CD4-positive, alpha-beta T cell (primary cell): Measurements from ENCODE around the gene SLC25A51. TPM values are rescaled to one million over a fixed set of nuclear protein-coding genes. Genes with fewer than 3 reads are reported as not detected.

Experiments
- ATAC-seq: fragments of 200-7000 bp; cut with Tn5 transposase; one replicate; pipeline ENCODE4 v1.10.0; 2022; ENCODE audit warnings: mild to moderate bottlenecking; ENCODE audit not compliant: poor library complexity
- CTCF ChIA-PET: fragments of 350-600 bp; sonication (Branson Sonifier 250); formaldehyde crosslinking; loops from one replicate; lab custom pipeline; 2021; ENCODE audit warnings: antibody characterized with exemption, inconsistent platforms; lab: Charles Lee
- POLR2A ChIA-PET: fragments of 350-600 bp; sonication (Branson Sonifier 250); formaldehyde crosslinking; loops from one replicate; lab custom pipeline; 2021; ENCODE audit warnings: antibody characterized with exemption, inconsistent platforms; lab: Charles Lee
- DNase-seq, 14 experiments: peaks; one replicate each; pipeline ENCODE4 v3.0.0-alpha.2; 2013 to 2020; ENCODE audit warnings: mixed read lengths in 2 of 14
- H3K27ac ChIP-seq, 2 donors: one replicate each; pipeline versions ENCODE4 v1.5.1 to v1.7.0; 2013; ENCODE audit warnings: low read length in 2 of 2, low read depth in 1 of 2, mild to moderate bottlenecking in 1 of 2
- H3K27me3 ChIP-seq, 2 experiments: 1 replicate in 1 of 2; 2 replicates in 1 of 2; pipeline versions ENCODE4 v1.6.1 to v1.7.0; 2013; ENCODE audit warnings: low read length in 2 of 2, control low read depth in 1 of 2, mild to moderate bottlenecking in 1 of 2, moderate library complexity in 1 of 2; ENCODE audit not compliant: insufficient read depth in 2 of 2, control insufficient read depth in 1 of 2
- H3K36me3 ChIP-seq: one replicate; pipeline ENCODE4 v1.6.1; 2013; ENCODE audit warnings: low read length, control low read depth; ENCODE audit not compliant: insufficient read depth
- H3K4me1 ChIP-seq: one replicate; pipeline ENCODE4 v1.6.1; 2013; ENCODE audit warnings: low read length, control low read depth; ENCODE audit not compliant: insufficient read depth
- H3K4me3 ChIP-seq: one replicate; pipeline ENCODE4 v1.5.1; 2013; ENCODE audit warnings: mild to moderate bottlenecking, low read length, moderate library complexity
- H3K9me3 ChIP-seq, 2 experiments: 1 replicate in 1 of 2; 2 replicates in 1 of 2; pipeline versions ENCODE4 v1.6.1 to v1.7.0; 2013; ENCODE audit warnings: low read length in 2 of 2, mild to moderate bottlenecking in 2 of 2, control low read depth in 1 of 2, moderate library complexity in 1 of 2; ENCODE audit not compliant: control insufficient read depth in 1 of 2, insufficient read depth in 1 of 2
- H3K27ac Mint-ChIP-seq: one replicate; pipeline ENCODE4 v1.8.0; 2020; ENCODE audit warnings: mixed read lengths
- H3K27me3 Mint-ChIP-seq: one replicate; pipeline ENCODE4 v1.8.0; 2021; ENCODE audit warnings: mixed read lengths
- H3K36me3 Mint-ChIP-seq: one replicate; pipeline ENCODE4 v1.8.0; 2021; ENCODE audit warnings: low read depth, mixed read lengths
- H3K4me1 Mint-ChIP-seq: one replicate; pipeline ENCODE4 v1.8.0; 2021; ENCODE audit warnings: low read depth, mixed read lengths
- H3K4me3 Mint-ChIP-seq: one replicate; pipeline ENCODE4 v1.8.0; 2020; ENCODE audit warnings: mild to moderate bottlenecking, mixed read lengths
- H3K9me3 Mint-ChIP-seq: one replicate; pipeline ENCODE4 v1.8.0; 2020; ENCODE audit warnings: mixed read lengths
- CTCF ChIP-seq: fragments of 200-600 bp; IDR thresholded peaks from one replicate; pipeline ENCODE4 v1.8.0; 2022; ENCODE audit warnings: antibody characterized with exemption, mild to moderate bottlenecking
- intact Hi-C, 2 experiments: fragments of 100-400 bp; cut with DNase I in 1 of 2; cut with micrococcal nuclease in 1 of 2; formaldehyde crosslinking; loops; one replicate each; pipeline versions ENCODE4 v1.15.1 to v1.9.0; 2023 to 2025; cut with DNase I, micrococcal nuclease
- total RNA-seq, 174 experiments: library from RNA in 2 of 174; stranded (reverse) in 2 of 174; gene quantifications; one replicate each; pipeline ENCODE4 v1.2.3 and lab custom pipeline; 2021 to 2026

SLC25A51 gene
- total RNA-seq, 2 experiments from 2014 or later: 13.3 to 13.8 TPM

DNA sequence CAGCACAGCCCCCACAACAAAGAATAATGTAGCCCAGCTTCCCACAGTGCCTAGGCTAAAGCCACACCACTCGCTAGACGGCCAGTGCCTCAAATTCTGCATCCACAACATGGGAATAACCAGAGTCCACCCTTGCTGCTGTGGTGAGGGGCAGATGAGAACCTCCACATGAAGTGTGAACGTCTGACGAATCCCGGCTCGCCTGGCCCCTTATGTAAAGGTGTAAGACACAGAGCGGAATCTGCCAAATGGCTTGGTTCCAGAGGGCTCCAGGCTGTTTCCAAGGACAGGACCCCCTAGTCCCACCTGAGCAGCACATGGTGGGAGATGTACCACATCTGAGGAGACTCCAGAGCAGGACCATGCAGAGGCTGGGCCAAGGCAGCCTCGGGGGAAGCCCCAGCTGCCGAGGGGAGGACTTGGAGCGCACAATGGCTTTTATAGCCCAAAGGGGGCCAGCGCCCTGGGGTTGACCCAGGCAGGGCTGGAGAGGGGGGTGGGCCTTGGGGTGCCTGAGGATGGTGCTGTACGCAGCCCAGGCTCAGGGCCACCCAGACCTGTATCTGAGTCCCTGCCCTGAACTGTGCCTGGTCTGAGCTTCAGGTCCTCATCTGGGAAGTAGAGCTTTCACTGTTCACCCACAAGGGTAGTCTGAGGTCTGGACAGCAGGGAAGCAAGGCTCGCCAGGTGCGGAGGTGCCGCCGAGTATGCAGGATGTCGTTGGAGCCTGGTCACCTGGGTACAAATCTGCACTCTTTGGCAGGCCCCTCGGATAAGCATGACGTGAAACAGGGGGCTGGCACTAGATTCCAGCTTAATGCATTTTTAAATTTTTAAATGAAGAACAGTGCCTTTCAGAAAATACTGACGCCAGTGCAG is 24.9 kb upstream of the SLC25A51 start:
- H3K36me3 ChIP-seq: no peaks in the 10 kb centered on the region
- H3K4me3 Mint-ChIP-seq: no peak overlapping the region
- POLR2A ChIA-PET: no interaction called here
- H3K27ac Mint-ChIP-seq: no peak overlapping the region
- no peaks in the 10 kb centered on the region for H3K4me1 Mint-ChIP-seq
- no peaks in the 10 kb centered on the region for H3K36me3 Mint-ChIP-seq
- no peaks in the 10 kb centered on the region for H3K27me3 Mint-ChIP-seq
- no peak overlapping the region for H3K27ac ChIP-seq
- ATAC-seq (no peak), DNase-seq (no peak)
- no peaks in the 10 kb centered on the region for H3K27me3 ChIP-seq
- H3K9me3 ChIP-seq: no peaks in the 10 kb centered on the region
- no peak overlapping the region for H3K4me3 ChIP-seq
- intact Hi-C loops: no loop called here
- no peaks in the 10 kb centered on the region for H3K4me1 ChIP-seq
- TF ChIP-seq CTCF: no peak
- no peaks in the 10 kb centered on the region for H3K9me3 Mint-ChIP-seq
- CTCF ChIA-PET: no interaction called here

DNA sequence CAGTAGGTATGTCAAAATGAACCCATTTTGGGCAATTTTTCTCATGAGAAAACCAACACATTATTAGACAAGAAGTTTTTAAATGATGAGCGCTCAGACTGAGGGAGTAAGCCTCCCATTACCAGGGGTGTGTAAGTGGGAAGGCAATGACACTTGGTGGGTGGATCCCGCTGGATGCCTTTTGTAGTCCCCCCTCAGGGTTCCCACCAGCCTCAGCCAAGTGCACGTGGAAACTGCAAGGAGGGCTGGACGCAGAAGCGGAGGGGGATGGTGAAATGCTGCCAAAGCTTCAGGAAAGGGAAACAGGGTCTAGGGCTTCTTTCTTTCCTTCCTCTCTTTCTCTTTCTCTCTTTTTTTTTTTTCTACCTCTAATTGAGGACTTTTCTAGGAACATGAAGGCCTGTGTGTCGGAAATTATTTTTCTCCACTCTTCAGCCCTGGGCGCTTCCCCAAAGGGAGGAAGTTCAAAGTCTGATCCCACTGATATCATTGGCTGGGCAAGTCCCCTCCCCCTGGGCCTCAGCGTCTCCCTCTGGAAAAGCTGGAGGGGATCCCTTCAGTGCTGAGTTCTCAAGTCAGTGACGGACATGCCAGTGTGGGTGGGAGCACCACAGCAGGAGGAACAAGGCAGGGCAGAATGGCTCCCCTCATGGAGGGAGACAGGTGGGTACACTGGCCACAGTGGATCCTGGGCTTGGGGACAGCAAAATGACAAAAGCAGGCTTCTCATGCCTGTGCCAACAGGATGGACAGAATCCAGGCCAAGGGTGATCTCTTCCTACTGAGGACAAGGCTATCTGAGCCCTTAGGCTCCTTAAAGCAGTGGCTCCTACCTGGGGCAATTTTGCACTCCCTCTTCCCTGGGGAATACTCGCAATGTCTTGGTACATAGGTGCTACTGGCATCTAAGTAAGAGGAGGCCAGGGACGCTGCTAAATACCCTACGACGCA is 23.9 kb upstream of the SLC25A51 start:
- Histone ChIP-seq H3K4me1 (no peaks in the 10 kb centered on the region), H3K27ac (no peak overlapping the region), H3K4me3 (no peak overlapping the region), H3K36me3 (no peaks in the 10 kb centered on the region), H3K9me3 (no peaks in the 10 kb centered on the region), H3K27me3 (no peaks in the 10 kb centered on the region)
- TF ChIP-seq CTCF: no peak
- Mint-ChIP-seq H3K27me3 (no peaks in the 10 kb centered on the region), H3K4me1 (no peaks in the 10 kb centered on the region), H3K36me3 (no peaks in the 10 kb centered on the region), H3K27ac (no peak overlapping the region), H3K9me3 (no peaks in the 10 kb centered on the region), H3K4me3 (no peak overlapping the region)
- ATAC-seq (no peak), DNase-seq (no peak)
- intact Hi-C loops: no loop called here
- ChIA-PET POLR2A (no interaction called here), CTCF (no interaction called here)

GRCh38 chr9:37927132-37927531 is 23.2 kb upstream of the SLC25A51 start:
- ChIA-PET CTCF (no interaction called here), POLR2A (no interaction called here)
- intact Hi-C loops: no loop called here
- Histone ChIP-seq H3K36me3 (no peaks in the 10 kb centered on the region), H3K27ac (no peak overlapping the region), H3K4me3 (no peak overlapping the region), H3K9me3 (no peaks in the 10 kb centered on the region), H3K27me3 (no peaks in the 10 kb centered on the region), H3K4me1 (no peaks in the 10 kb centered on the region)
- Mint-ChIP-seq H3K27me3 (no peaks in the 10 kb centered on the region), H3K4me1 (no peaks in the 10 kb centered on the region), H3K27ac (no peak overlapping the region), H3K4me3 (no peak overlapping the region), H3K36me3 (no peaks in the 10 kb centered on the region), H3K9me3 (no peaks in the 10 kb centered on the region)
- DNase-seq: no peak
- no peak for TF ChIP-seq CTCF
- no peak for ATAC-seq
